GM12872 (cell line): Measurements from ENCODE around the gene PKP1.
A peak's percentile ranks its signal among the peaks of the same experiment; 100 is the strongest.

Experiments
- CTCF ChIP-seq: IDR thresholded peaks from 3 replicates; pipeline ENCODE4 v1.5.1; 2011; ENCODE audit warnings: low read depth, mild to moderate bottlenecking, low read length, moderate library complexity; ENCODE audit not compliant: insufficient read depth

PKP1 gene

GRCh38 chr1:201251851-201252430 lies 31.4 kb upstream of the PKP1 start:
- no peak for TF ChIP-seq CTCF

DNA sequence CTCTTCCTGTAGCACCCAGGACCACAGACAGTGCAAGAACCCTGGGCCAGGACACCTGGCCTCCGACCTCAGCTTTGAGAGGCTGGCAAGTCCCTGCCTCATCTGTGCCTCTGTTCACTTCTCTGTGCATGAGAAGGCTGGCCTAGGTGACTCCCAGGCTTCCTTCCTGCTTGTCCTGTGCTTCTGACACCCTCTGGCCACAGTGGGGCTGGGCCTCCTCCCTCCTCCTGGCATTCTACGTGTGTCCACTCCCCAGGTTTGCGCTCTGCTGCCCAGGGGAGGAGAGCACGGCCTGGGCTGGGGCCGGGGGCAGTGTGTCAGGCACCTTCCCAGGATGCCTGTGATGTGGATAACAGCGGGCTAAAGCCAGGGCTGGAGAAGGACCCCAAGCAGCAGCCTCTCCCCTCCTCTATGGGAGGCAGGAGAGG lies 30.3 kb upstream of the PKP1 start:
- no peak for TF ChIP-seq CTCF

DNA sequence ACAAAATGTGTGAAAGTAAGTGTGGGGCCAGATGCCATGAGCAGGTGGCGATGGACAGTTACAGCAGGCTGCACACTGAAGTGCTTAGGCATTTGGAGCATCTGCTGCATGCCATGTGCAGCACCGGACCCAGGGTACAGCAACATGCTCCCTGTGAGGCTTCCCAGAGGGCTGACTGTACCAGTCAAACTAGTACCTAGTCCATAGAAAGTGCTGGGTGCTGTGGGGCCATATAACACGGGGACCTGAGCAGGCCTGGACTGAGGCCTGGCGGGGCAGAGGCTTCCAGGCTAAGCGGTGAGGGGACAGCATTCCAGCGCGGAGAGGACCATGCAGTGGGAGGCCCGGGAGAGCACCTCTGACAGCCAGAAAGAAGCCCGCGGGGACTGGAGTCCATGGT lies 29.9 kb upstream of the PKP1 start:
- TF ChIP-seq CTCF, result no peak

DNA sequence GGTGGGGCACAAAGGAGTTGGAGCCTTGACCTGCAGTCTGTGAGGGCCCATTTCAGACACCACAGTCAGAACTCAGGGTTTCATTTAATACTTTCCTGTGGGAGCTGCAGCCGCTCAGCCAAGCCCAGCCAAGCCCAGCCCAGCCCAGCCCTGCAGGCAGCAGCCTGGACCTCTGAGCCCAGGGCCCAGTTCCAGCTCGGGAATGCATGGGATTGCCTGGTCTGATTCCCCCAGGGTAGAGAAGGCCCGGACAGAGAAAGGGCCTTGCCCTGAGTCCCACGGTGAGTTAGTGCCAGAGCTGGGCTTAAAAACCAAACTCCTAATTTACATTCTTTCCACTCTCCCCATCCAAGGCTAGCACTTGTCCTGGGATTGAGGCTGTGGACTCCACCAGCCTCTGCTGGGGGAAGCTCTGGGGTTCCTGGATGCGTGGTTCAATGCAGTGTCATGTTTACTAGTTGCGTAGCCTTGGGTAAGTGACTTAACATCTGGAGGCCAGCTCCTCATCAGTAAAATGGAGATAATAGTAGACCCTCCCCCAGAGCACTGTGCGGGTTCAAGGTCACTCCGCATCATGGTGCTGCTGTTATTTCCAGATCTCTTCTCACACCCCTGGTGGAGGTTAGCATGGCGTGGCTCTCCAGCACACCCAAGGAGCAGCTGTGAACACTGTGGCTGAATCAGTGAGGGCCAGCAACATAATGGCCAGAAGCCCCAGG lies 29.2 kb upstream of the PKP1 start:
- no peak for TF ChIP-seq CTCF

DNA sequence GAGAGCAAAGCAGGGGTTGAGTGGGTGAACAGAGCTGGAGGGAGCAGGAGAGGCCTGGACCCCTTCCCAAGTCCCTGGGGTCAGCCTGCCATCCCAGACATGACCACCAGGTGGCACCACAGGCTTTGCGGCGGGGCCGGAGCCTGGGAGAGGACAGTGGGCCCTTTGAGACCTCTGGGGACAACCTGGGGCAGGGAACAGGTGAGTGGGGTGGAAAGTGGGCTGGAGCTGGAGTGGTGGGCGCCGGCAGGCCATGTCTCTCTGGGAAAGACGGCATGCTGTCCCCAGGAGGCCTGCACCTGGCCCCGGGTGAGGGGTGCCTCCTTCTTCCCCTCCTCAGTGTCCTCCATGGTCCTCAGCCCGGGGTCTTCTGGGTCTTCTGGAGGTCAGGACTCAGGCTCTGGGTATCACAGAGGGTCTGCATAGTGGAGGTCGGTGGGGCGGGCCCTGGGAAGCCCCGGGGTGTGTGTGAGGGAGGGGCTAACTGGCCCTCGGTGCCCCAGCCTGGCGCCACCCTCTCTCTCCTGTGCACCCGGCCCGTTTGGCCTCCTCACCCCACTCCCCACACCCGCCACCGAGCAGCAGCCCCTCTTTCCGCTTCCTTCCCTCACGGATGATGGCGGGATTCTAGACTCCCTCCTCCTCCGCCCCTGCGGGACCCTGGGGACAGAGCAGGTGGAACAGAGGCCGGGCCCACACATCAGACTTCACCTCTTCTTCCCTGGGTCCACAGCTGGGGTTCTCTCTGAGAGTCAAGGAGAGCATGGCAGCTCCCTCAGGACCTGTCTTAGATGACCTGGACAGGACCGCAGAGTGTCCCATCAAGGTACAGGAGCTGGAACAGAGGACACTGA lies 28.5 kb upstream of the PKP1 start:
- peak; percentile 99 for TF ChIP-seq CTCF

- TF ChIP-seq CTCF, result no peak
Measured at GRCh38 chr1:201255479-201256362, 27.6 kb upstream of the PKP1 start.
